GM19035 (cell line): ENCODE measurements around the gene TTF1.
"Not testable (repeated sequence)": the region's sequence is repeated elsewhere in the genome, so short reads cannot be mapped to it uniquely, and the experiment has no call there.

Experiments used
- ATAC-seq: cut with Tn5 transposase; IDR thresholded peaks from one replicate; pipeline ENCODE4 v1.9.1; 2021; ENCODE audit not compliant: unreplicated experiment

The TTF1 gene

GRCh38 chr9:132414731-132415130, 8.1 kb upstream of the TTF1 start:
- ATAC-seq = no peak

GRCh38 chr9:132413926-132414325, 7.3 kb upstream of the TTF1 start:
- ATAC-seq = no peak

GRCh38 chr9:132412089-132412488, 5.4 kb upstream of the TTF1 start:
- no peak for ATAC-seq

GRCh38 chr9:132411091-132411508, 4.5 kb upstream of the TTF1 start:
- no peak for ATAC-seq

GRCh38 chr9:132410642-132411041, 4.0 kb upstream of the TTF1 start:
- no peak for ATAC-seq

DNA sequence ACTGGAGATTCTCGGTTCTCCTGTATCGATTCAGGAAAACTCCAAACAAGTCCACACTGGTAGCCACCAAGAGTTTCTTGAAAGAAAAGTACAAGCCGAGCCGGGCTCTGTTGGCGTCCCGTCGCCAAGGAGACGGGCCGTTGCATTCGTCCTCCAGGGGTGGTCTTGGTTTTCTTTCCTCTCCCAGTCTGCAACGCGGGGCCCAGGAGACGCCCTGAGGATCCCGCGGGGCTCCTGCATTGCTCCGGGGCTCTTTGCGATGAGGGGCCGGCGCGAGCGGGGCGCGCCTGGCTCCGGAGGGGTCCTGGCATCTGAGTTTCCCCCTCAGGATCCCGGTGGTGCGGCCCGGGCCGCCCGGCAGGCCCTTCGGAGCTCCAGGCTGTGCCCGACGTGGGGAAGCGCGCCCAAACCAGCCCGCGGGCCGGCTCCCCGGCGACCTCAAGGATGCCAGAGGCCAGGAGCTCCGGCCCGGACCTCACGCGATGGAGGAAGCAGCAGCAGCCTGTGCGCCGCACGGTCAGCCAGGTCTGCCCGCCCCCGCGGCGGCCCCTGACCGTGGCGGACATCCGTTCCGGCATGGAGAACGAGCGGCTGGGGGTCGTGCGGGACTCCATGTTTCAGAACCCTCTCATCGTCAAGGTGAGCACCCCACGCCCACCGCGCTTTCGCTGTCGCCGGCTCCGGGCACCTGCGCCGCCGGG, 3.3 kb upstream of the TTF1 start, which contains the start of gene CFAP77:
Gene CFAP77 (plus strand): TSS at position 384 of the 701 bp plus-strand sequence. CDS start 61 bp downstream, at position 445.
- ATAC-seq = no peak

- no peak for ATAC-seq
Measured at GRCh38 chr9:132408521-132408920, 1.9 kb upstream of the TTF1 start.

- ATAC-seq = no peak
Measured at GRCh38 chr9:132407196-132407595, 556 bp upstream of the TTF1 start.

DNA sequence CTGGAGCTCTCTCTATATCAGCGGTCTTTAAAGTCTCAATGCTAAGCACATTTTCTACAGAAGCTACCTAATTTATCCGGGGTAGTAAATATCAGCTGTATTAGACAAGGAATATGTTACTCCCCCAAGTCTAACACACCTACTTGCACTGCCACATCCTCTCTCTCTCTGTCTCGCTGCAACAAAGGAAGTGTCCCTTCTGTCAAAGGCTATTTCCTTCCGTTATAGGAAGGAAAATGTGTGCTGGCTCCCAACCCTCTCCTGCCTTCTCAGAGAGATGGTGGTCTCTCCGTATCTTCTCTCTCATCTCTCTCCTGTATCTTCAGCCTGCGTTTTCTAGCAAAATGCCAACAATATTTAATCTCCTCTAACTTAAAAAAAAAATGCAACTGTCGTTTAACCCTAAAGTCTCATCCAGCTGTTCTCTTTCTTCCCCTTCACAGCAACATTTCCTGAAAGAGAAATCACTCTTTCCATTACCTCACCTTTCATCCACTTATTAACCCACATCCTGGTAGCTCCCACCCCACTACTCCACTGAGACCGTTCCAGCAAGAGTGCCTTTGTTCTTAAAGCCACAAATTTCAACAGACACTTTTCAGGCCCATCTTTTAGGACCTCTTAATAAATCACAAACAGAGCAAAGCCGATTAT, 2.3 kb downstream of the TTF1 start:
- no peak for ATAC-seq

GRCh38 chr9:132401824-132402223, 4.8 kb downstream of the TTF1 start:
- no peak for ATAC-seq

- ATAC-seq = no peak
Measured at GRCh38 chr9:132395560-132395959, 11.1 kb downstream of the TTF1 start.

DNA sequence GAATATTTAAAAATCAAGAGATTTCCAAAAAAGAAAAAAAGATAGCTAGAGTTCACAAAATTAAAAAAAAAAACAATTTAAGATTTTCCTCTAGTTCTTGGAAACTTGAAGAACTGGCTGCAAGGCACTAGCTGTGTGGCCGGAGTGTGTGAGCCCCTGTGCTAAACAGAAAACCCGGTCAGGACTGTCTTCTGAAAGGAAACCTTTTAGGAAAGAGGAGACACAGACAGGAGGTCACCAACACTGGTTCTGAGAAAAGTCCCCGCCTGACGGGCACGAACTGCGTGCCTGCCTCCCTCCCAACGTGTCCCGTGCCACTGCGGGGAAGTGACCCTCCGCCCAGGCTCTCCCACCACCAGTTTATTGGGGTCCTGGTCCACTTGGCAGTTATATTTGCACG, 15.2 kb downstream of the TTF1 start:
- no peak for ATAC-seq

DNA sequence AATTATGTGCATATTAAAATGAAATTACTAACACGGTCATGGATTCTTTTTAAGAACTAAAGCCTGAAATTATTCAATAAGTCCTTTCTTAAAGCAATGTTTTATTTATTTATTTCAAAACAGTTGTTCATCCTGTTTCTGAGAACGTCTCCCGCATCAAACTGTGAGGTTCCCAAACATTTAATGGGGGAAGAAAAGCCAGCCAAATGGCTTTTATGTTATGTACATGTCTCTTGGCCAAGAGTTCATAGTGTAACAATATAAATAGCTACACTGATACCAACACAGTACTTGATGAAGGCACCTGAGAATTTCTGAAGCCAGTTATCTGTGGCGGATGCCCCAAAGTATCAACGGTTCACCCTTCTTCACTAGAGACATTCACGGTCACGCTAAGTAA, 15.7 kb downstream of the TTF1 start:
- no peak for ATAC-seq

DNA sequence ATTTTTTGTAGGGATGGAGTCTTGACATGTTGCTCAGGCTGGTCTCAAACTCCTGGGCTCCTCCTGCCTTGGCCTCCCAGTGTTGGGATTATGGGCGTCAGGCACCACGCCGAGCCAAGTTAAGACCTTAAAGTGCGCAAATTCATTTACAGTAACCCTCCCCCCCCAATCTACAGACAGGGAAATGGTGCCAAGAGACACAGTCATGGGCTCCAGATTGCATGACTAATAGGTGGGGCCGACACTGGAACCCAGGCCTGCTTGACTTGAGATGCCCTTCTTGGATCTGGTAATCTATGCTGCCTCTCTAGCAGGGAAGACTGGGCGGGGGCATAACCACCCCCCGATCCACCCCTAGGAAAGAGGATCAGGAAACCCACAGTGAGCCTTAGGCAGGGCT, 19.5 kb downstream of the TTF1 start:
- ATAC-seq = no peak

DNA sequence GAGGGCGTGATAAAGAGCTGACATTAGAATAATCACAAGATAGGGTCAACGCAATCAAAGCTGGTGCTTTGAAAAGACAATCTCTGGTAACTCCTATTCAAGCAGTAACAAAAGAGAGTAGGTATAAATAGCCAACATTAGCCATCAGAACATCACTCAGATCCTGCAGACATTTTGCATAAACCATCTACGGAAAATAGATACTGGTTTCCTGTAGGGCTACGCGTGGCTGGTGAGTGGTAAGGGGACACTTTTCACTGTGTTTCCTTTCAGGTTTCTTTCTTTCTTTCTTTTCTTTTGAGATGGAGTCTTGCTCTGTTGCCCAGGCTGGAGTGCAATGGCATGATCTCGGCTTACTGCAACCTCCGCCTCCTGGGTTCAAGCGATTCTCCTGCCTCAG, 22.3 kb downstream of the TTF1 start:
- no peak for ATAC-seq

- ATAC-seq = no peak
Measured at GRCh38 chr9:132383462-132383883, 23.2 kb downstream of the TTF1 start.

GRCh38 chr9:132381966-132382541, 24.6 kb downstream of the TTF1 start:
- ATAC-seq = peak; percentile 70

GRCh38 chr9:132378416-132378815, 28.2 kb downstream of the TTF1 start:
- ATAC-seq = not testable (repeated sequence)

GRCh38 chr9:132377769-132378168, 28.9 kb downstream of the TTF1 start:
- ATAC-seq = not testable (repeated sequence)

- no peak for ATAC-seq
Measured at GRCh38 chr9:132372177-132373095, 34.2 kb downstream of the TTF1 start.

GRCh38 chr9:132370592-132370991, 36.0 kb downstream of the TTF1 start:
- ATAC-seq = no peak
